ENCODE data around the gene GIPC3. TPM values are rescaled to one million over a fixed set of nuclear protein-coding genes. Genes with fewer than 3 reads are reported as not detected.
"Not testable (repeated sequence)": the region's sequence is repeated elsewhere in the genome, so short reads cannot be mapped to it uniquely, and the experiment has no call there.

The GIPC3 gene
- polyA plus RNA-seq, 4 donors = 0.54 to 1.1 (median 0.62) TPM; not detected in 1

DNA sequence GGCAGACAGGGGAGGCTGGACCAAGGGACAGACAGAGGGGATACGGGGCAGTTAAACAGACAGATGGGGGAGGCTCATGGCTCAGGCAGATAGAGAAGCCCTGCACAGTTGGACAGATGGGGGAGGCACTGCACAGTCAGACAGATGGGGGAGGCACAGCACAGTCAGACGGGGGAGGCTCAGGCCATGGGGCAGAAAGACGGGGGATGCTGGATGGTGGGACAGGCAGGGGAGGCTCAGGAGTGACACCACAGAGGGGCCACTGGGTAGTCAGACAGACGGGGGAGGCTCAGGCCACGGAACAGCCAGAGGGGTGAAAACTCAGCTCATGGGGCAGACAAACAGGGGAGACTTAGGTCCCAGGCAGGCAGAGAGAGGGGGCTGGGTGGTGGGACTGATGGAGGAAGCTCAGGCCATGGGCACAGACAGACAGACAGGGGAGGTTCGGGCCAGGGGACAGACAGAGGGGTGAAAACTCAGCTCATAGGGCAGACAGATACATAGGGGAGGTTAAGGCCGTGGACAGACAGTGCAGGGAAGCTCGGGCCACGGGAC lies 28.8 kb upstream of the GIPC3 start:
- WGBS, 3 donors = 28 to 29% (median 29%) methylated on average over 9 of the region's 9 CpGs
- H3K4me3 ChIP-seq (ENCODE audit: low read depth in 1 of 3, low read length in 3 of 3) = peak overlapping the region; percentile 55 to 97 (median 81)
- H3K4me1 ChIP-seq (ENCODE audit: control insufficient read depth in 3 of 3, insufficient read depth in 2 of 3, low read depth in 1 of 3, low read length in 2 of 3) = peaks cover 2 to 16% (median 3%) of the 10 kb centered on the region in 3 donors
- peak overlapping the region in 1 of 3 donors; percentile 85 for H3K27ac ChIP-seq (ENCODE audit: low read depth in 1 of 3, low read length in 2 of 3)
- FAIRE-seq (no peak), DNase-seq (no peak)
- H3K36me3 ChIP-seq (ENCODE audit: control insufficient read depth in 3 of 3, insufficient read depth in 2 of 3, low read depth in 1 of 3, low read length in 3 of 3) = peaks cover 0 to 3% (median 0%) of the 10 kb centered on the region in 3 donors
- H3K27me3 ChIP-seq (ENCODE audit: control insufficient read depth in 3 of 3, insufficient read depth in 3 of 3, low read length in 3 of 3) = no peaks in the 10 kb centered on the region
- no peaks in the 10 kb centered on the region for H3K9me3 ChIP-seq (ENCODE audit: control insufficient read depth in 2 of 2, insufficient read depth in 1 of 2, low read depth in 1 of 2, low read length in 1 of 2)

DNA sequence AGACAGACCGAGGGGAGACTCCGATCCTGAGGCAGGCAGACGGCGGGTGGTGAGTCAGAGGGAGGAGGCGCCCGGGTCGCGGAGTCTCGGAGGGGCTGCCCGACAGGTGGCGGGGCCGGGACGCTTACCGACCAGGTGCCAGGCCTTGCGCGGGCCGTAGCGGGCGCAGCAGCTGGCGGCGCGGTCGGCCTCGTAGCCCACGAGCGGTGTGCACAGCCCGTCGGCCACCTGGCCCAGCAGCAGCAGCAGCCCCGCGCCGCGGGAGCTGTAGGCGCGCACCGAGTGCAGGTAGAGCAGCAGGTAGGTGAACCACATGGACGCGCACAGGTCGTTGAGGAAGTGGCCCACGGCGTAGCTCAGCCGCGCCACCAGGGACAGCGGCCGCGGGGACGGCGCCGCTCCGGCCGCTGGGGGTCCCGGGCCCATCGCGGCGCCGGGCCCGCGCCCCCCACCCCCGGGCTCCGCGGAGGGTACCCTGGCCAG lies 28.3 kb upstream of the GIPC3 start:
- Histone ChIP-seq H3K27ac (ENCODE audit: low read depth in 1 of 3, low read length in 2 of 3) (peak overlapping the region in 1 of 3 donors; percentile 85), H3K9me3 (ENCODE audit: control insufficient read depth in 2 of 2, insufficient read depth in 1 of 2, low read depth in 1 of 2, low read length in 1 of 2) (no peaks in the 10 kb centered on the region), H3K27me3 (ENCODE audit: control insufficient read depth in 3 of 3, insufficient read depth in 3 of 3, low read length in 3 of 3) (no peaks in the 10 kb centered on the region), H3K36me3 (ENCODE audit: control insufficient read depth in 3 of 3, insufficient read depth in 2 of 3, low read depth in 1 of 3, low read length in 3 of 3) (peaks cover 0 to 3% (median 0%) of the 10 kb centered on the region in 3 donors), H3K4me1 (ENCODE audit: control insufficient read depth in 3 of 3, insufficient read depth in 2 of 3, low read depth in 1 of 3, low read length in 2 of 3) (peaks cover 2 to 16% (median 3%) of the 10 kb centered on the region in 3 donors), H3K4me3 (ENCODE audit: low read depth in 1 of 3, low read length in 3 of 3) (peak overlapping the region; percentile 55 to 97 (median 81))
- no peak for FAIRE-seq
- DNase-seq = peak; percentile 54 to 70
- WGBS, 3 donors = 0% methylated on average over 28 to 60 of the region's 60 CpGs

GRCh38 chr19:3557461-3558248 lies 27.6 kb upstream of the GIPC3 start, which contains the start of gene MFSD12:
MFSD12 (minus strand) TSS chr19:3557586; CDS start chr19:3557403, 183 bp downstream.
- Histone ChIP-seq H3K4me3 (ENCODE audit: low read depth in 1 of 3, low read length in 3 of 3) (peak within 1 kb of the TSS; percentile 74 to 97 (median 81)), H3K9me3 (ENCODE audit: control insufficient read depth in 2 of 2, insufficient read depth in 1 of 2, low read depth in 1 of 2, low read length in 1 of 2) (no peaks in the 10 kb centered on the region), H3K4me1 (ENCODE audit: control insufficient read depth in 3 of 3, insufficient read depth in 2 of 3, low read depth in 1 of 3, low read length in 2 of 3) (peaks cover 2 to 16% (median 3%) of the 10 kb centered on the region in 3 donors), H3K27me3 (ENCODE audit: control insufficient read depth in 3 of 3, insufficient read depth in 3 of 3, low read length in 3 of 3) (no peaks in the 10 kb centered on the region), H3K36me3 (ENCODE audit: control insufficient read depth in 3 of 3, insufficient read depth in 2 of 3, low read depth in 1 of 3, low read length in 3 of 3) (peaks cover 0 to 3% (median 0%) of the 10 kb centered on the region in 3 donors), H3K27ac (ENCODE audit: low read depth in 1 of 3, low read length in 2 of 3) (peak within 1 kb of the TSS; percentile 30 to 85 (median 65))
- WGBS, 3 donors = 0 to 1% (median 1%) methylated on average over 45 to 81 of the region's 81 CpGs
- DNase-seq (peak; percentile 95 to 96), FAIRE-seq (no peak)

DNA sequence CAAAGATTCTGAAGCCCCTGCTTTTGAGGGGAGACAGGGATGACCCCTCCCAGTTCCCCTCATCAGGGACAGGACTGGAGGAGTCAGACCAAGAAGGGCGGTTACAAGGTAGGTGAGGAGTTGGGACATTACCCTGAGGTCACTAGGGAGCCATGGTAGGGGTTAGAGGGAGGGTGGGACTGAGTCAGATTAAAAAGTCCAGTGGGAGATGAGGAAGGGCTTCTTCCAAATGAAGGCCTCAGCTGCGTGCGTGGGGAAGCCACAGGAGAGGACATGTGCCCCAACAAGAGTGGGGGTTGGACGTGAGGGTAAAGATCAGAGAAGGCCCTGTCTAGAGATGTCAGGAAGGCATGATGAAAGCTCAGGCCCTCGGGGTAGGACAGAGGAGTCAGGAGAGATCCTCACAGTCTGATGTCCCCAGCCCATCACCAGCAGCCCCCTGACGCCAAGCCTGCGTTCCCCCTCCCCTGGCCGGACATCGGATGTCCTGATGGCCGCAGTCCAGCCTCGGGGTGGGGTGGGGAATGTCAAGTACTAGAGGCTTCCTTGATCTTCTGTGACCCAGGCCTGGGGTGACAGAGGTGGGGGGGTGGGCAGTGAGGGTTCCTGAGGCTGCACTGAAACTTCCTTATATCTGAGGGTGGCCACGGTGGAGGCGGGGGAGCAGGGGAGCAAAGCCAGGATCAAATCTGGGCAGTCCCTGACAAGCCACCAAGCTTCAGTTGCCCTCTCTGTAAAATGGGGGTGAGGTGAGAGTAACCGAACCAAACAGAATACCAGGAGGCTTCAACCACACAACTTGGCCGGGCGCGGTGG lies 21.4 kb upstream of the GIPC3 start:
- H3K4me3 ChIP-seq (ENCODE audit: low read depth in 1 of 3, low read length in 3 of 3) = no peak overlapping the region
- no peaks in the 10 kb centered on the region for H3K36me3 ChIP-seq (ENCODE audit: control insufficient read depth in 3 of 3, insufficient read depth in 2 of 3, low read depth in 1 of 3, low read length in 3 of 3)
- DNase-seq (peak in 1 of 2 donors; percentile 1), FAIRE-seq (no peak)
- H3K4me1 ChIP-seq (ENCODE audit: control insufficient read depth in 3 of 3, insufficient read depth in 2 of 3, low read depth in 1 of 3, low read length in 2 of 3) = no peaks in the 10 kb centered on the region
- 83 to 86% (median 84%) methylated on average over 17 of the region's 17 CpGs for WGBS, 3 donors
- H3K27me3 ChIP-seq (ENCODE audit: control insufficient read depth in 3 of 3, insufficient read depth in 3 of 3, low read length in 3 of 3) = no peaks in the 10 kb centered on the region
- no peaks in the 10 kb centered on the region for H3K9me3 ChIP-seq (ENCODE audit: control insufficient read depth in 2 of 2, insufficient read depth in 1 of 2, low read depth in 1 of 2, low read length in 1 of 2)
- H3K27ac ChIP-seq (ENCODE audit: low read depth in 1 of 3, low read length in 2 of 3) = no peak overlapping the region

DNA sequence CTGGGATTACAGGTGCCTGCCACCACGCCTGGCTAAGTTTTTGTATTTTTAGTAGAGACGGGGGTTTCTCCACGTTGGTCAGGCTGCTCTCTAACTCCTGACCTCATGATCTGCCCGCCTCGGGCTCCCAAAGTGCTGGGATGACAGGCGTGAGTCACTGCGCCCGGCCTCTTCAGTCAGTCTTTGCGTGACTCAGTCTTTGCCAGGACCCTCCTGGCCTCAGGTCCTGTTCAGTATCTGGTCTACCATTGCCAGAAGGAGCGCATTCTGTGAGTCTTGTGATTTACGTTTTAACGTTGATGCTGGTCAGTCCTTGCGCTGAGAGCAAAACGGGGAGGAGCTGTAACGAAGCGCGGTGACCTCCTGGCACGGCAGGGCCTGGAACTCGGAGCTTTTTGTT lies 20.1 kb upstream of the GIPC3 start:
- 87 to 90% (median 87%) methylated on average over 19 of the region's 19 CpGs for WGBS, 3 donors
- no peaks in the 10 kb centered on the region for H3K36me3 ChIP-seq (ENCODE audit: control insufficient read depth in 3 of 3, insufficient read depth in 2 of 3, low read depth in 1 of 3, low read length in 3 of 3)
- no peak overlapping the region for H3K4me3 ChIP-seq (ENCODE audit: low read depth in 1 of 3, low read length in 3 of 3)
- FAIRE-seq (no peak), DNase-seq (no peak)
- H3K9me3 ChIP-seq (ENCODE audit: control insufficient read depth in 2 of 2, insufficient read depth in 1 of 2, low read depth in 1 of 2, low read length in 1 of 2) = no peaks in the 10 kb centered on the region
- no peaks in the 10 kb centered on the region for H3K27me3 ChIP-seq (ENCODE audit: control insufficient read depth in 3 of 3, insufficient read depth in 3 of 3, low read length in 3 of 3)
- H3K27ac ChIP-seq (ENCODE audit: low read depth in 1 of 3, low read length in 2 of 3) = no peak overlapping the region
- no peaks in the 10 kb centered on the region for H3K4me1 ChIP-seq (ENCODE audit: control insufficient read depth in 3 of 3, insufficient read depth in 2 of 3, low read depth in 1 of 3, low read length in 2 of 3)

- 32 to 72% (median 47%) methylated on average over 8 to 11 of the region's 11 CpGs for WGBS, 3 donors
- not testable (repeated sequence) for H3K4me3 ChIP-seq (ENCODE audit: low read depth in 1 of 3, low read length in 3 of 3); H3K27me3 ChIP-seq (ENCODE audit: control insufficient read depth in 3 of 3, insufficient read depth in 3 of 3, low read length in 3 of 3); DNase-seq; H3K27ac ChIP-seq (ENCODE audit: low read depth in 1 of 3, low read length in 2 of 3); H3K9me3 ChIP-seq (ENCODE audit: control insufficient read depth in 2 of 2, insufficient read depth in 1 of 2, low read depth in 1 of 2, low read length in 1 of 2); H3K36me3 ChIP-seq (ENCODE audit: control insufficient read depth in 3 of 3, insufficient read depth in 2 of 3, low read depth in 1 of 3, low read length in 3 of 3); FAIRE-seq
- peaks cover 0 to 17% (median 0%) of the 10 kb centered on the region in 3 donors for H3K4me1 ChIP-seq (ENCODE audit: control insufficient read depth in 3 of 3, insufficient read depth in 2 of 3, low read depth in 1 of 3, low read length in 2 of 3)
These were observed 15.2 kb upstream of the GIPC3 start for GRCh38 chr19:3570042-3570441.

DNA sequence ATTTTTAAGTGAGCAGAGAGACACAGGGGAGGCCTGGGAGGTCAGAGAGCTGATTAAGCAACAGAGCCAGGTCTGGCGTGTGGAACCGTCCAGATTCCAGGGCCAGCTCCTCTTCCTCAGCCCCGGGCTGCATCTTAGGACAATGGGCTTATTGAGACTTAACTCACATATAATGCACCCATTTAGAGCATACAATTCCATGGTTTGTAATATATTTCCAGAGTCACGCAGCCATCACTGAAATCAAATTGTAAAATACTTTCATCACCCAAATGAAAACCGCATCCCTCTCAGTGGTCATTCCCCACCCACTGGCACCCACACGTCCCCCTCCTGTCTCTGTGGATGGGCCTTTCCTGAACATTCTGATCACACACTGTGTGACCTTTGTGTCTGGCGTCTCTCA lies 14.7 kb upstream of the GIPC3 start:
- Histone ChIP-seq H3K9me3 (ENCODE audit: control insufficient read depth in 2 of 2, insufficient read depth in 1 of 2, low read depth in 1 of 2, low read length in 1 of 2) (peaks cover 0 to 4% of the 10 kb centered on the region in 2 donors), H3K36me3 (ENCODE audit: control insufficient read depth in 3 of 3, insufficient read depth in 2 of 3, low read depth in 1 of 3, low read length in 3 of 3) (peaks cover 0 to 14% (median 0%) of the 10 kb centered on the region in 3 donors), H3K4me3 (ENCODE audit: low read depth in 1 of 3, low read length in 3 of 3) (no peak overlapping the region), H3K27ac (ENCODE audit: low read depth in 1 of 3, low read length in 2 of 3) (no peak overlapping the region), H3K27me3 (ENCODE audit: control insufficient read depth in 3 of 3, insufficient read depth in 3 of 3, low read length in 3 of 3) (no peaks in the 10 kb centered on the region), H3K4me1 (ENCODE audit: control insufficient read depth in 3 of 3, insufficient read depth in 2 of 3, low read depth in 1 of 3, low read length in 2 of 3) (peaks cover 0 to 17% (median 0%) of the 10 kb centered on the region in 3 donors)
- 55 to 79% (median 72%) methylated on average over 7 of the region's 7 CpGs for WGBS, 3 donors
- FAIRE-seq (no peak), DNase-seq (no peak)

Measured in small intestine (tissue), 7 donors.